Upper lobe of left lung (tissue), 6 donors: ENCODE measurements around the gene DALRD3. TPM values are rescaled to one million over a fixed set of nuclear protein-coding genes. Genes with fewer than 3 reads are reported as not detected.

Source experiments
- ATAC-seq, 2 donors: fragments of 200-7000 bp; cut with Tn5 transposase; one replicate each; pipeline ENCODE4 v1.9.1; 2022; ENCODE audit warnings: mild to moderate bottlenecking in 2 of 2, moderate library complexity in 2 of 2; ENCODE audit not compliant: low FRiP score in 2 of 2
- DNase-seq, 2 donors: peaks; one replicate each; pipeline ENCODE4 v3.0.0-alpha.2; 2019 to 2020
- H3K27ac ChIP-seq, 4 donors: fragments of 200-600 bp; sonication (generic); one replicate each; pipeline ENCODE4 v1.5.1; 2016 to 2019
- H3K27me3 ChIP-seq, 4 donors: fragments of 200-600 bp; sonication (generic); one replicate each; pipeline ENCODE4 v1.5.1; 2017 to 2019
- H3K36me3 ChIP-seq, 4 donors: fragments of 200-600 bp; sonication (generic); one replicate each; pipeline ENCODE4 v1.5.1; 2016 to 2019
- H3K4me1 ChIP-seq, 4 donors: fragments of 200-600 bp; sonication (generic); one replicate each; pipeline ENCODE4 v1.5.1; 2018 to 2019
- H3K4me3 ChIP-seq, 4 donors: fragments of 200-600 bp; sonication (generic); one replicate each; pipeline ENCODE4 v1.5.1; 2017 to 2019; ENCODE audit warnings: mild to moderate bottlenecking in 2 of 4, moderate library complexity in 1 of 4
- H3K9me3 ChIP-seq, 4 donors: fragments of 200-600 bp; sonication (generic); one replicate each; pipeline ENCODE4 v1.5.1; 2018 to 2019
- CTCF ChIP-seq, 6 experiments: fragments of 450-650 bp in 4 of 6; fragments of 200-600 bp in 2 of 6; sonication (generic) in 2 of 6; IDR thresholded peaks; one replicate each; pipeline ENCODE4 v1.5.1; 2016 to 2019; ENCODE audit warnings: antibody characterized with exemption in 6 of 6
- EP300 ChIP-seq, 4 donors: sonication (generic); formaldehyde crosslinking; IDR thresholded peaks; one replicate each; pipeline ENCODE4 v1.5.1; 2017; ENCODE audit warnings: antibody characterized with exemption in 4 of 4, control low read depth in 2 of 4
- POLR2A ChIP-seq, 4 donors: fragments of 450-650 bp; IDR thresholded peaks; one replicate each; pipeline ENCODE4 v1.5.1; 2016 to 2017; ENCODE audit warnings: antibody characterized with exemption in 4 of 4, mild to moderate bottlenecking in 2 of 4
- POLR2AphosphoS5 ChIP-seq, 2 donors: sonication (generic); formaldehyde crosslinking; IDR thresholded peaks; one replicate each; pipeline ENCODE4 v1.5.1; 2017; ENCODE audit warnings: antibody characterized with exemption in 2 of 2
- WGBS, 2 donors: methylation state at CpG; one replicate each; pipeline ENCODE4 v1.1.5; 2017 to 2018; 5-methylcytosine and 5-hydroxymethylcytosine counted together
- total RNA-seq, 6 donors: library from RNA; depleted of rRNA in 4 of 6; stranded (reverse); fragments of >200 nt in 4 of 6; gene quantifications; one replicate each; pipeline versions ENCODE4 v1.1.0 to v1.2.1, GENCODE V29; 2016 to 2021
- donor health status: DM: no; HTN: no; CAD: no; lungs with moderate emphysema.
- donor health status: DM: no; HTN: yes; CAD: no; lungs with severe emphysema.

Gene DALRD3
- total RNA-seq, 6 donors from 2014 or later, result 28.5 to 67.1 (median 35.7) TPM

GRCh38 chr3:48983096-48983495, 35.3 kb downstream of the DALRD3 start:
- H3K27me3 ChIP-seq, result no peaks in the 10 kb centered on the region
- WGBS, 2 donors, result 93 to 97% methylated on average over 4 of the region's 4 CpGs
- TF ChIP-seq EP300 (IDR thresholded peaks at IDR 0.05) (no peak), POLR2A (IDR thresholded peaks at IDR 0.05) (no peak), POLR2AphosphoS5 (IDR thresholded peaks at IDR 0.05) (no peak), CTCF (IDR thresholded peaks at IDR 0.05) (no peak)
- H3K9me3 ChIP-seq, result no peaks in the 10 kb centered on the region
- H3K4me3 ChIP-seq, result no peak overlapping the region
- DNase-seq (no peak), ATAC-seq (no peak)
- H3K4me1 ChIP-seq, result peaks cover 0 to 5% (median 1%) of the 10 kb centered on the region in 4 donors
- H3K36me3 ChIP-seq, result peaks cover 22 to 79% (median 67%) of the 10 kb centered on the region in 4 donors
- H3K27ac ChIP-seq, result no peak overlapping the region

DNA sequence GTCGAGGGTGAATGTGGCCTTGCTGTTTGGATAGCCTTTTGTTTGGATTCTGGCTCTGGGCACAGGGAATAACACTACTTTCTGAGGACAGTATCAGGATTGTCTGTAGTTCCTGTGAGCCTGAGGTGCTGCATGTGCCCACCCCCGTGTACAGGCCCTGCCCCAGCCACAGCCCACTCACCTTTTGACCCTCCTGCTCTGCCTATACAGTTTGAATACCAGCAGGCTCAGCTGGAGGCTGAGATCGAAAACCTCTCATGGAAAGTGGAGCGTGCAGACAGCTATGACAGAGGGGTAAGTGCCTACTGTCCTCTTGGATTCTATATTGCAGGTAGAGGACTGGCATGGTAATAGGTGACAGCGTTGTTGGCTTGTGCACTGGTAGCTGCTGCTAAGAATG, 35.7 kb downstream of the DALRD3 start:
- ATAC-seq (no peak), DNase-seq (no peak)
- 81 to 86% methylated on average over 5 of the region's 5 CpGs for WGBS, 2 donors
- Histone ChIP-seq H3K36me3 (peaks cover 25 to 83% (median 69%) of the 10 kb centered on the region in 4 donors), H3K4me3 (no peak overlapping the region), H3K27ac (no peak overlapping the region), H3K9me3 (no peaks in the 10 kb centered on the region), H3K27me3 (no peaks in the 10 kb centered on the region), H3K4me1 (peaks cover 0 to under 1% (median 0%) of the 10 kb centered on the region in 4 donors)
- TF ChIP-seq EP300 (IDR thresholded peaks at IDR 0.05) (no peak), POLR2A (IDR thresholded peaks at IDR 0.05) (no peak), CTCF (IDR thresholded peaks at IDR 0.05) (no peak), POLR2AphosphoS5 (IDR thresholded peaks at IDR 0.05) (no peak)

GRCh38 chr3:48982016-48982415, 36.4 kb downstream of the DALRD3 start:
- no peak overlapping the region for H3K4me3 ChIP-seq
- H3K9me3 ChIP-seq, result no peaks in the 10 kb centered on the region
- peaks cover 25 to 90% (median 75%) of the 10 kb centered on the region in 4 donors for H3K36me3 ChIP-seq
- H3K4me1 ChIP-seq, result no peaks in the 10 kb centered on the region
- TF ChIP-seq CTCF (IDR thresholded peaks at IDR 0.05) (no peak), POLR2A (IDR thresholded peaks at IDR 0.05) (no peak), EP300 (IDR thresholded peaks at IDR 0.05) (no peak), POLR2AphosphoS5 (IDR thresholded peaks at IDR 0.05) (no peak)
- ATAC-seq (no peak), DNase-seq (no peak)
- no peak overlapping the region for H3K27ac ChIP-seq
- no peaks in the 10 kb centered on the region for H3K27me3 ChIP-seq

DNA sequence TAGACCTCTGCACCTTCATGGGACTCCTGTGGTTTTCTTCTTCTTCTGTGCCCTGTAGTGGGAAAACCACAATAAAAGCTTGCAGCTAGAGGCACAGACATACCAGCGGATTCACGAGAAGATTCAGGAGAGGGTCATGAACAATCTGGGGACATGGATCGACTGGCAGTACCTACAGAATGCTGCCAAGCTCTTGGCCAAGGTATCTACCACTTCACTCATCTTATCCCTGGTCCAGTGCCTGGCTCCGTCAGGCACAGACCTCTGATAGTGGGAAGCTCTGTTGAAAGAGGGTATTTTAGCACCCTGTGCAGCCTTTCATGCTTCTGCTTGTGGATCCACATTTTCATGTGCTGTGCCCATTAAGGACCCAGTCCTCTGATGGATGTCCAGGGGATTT, 38.1 kb downstream of the DALRD3 start:
- TF ChIP-seq EP300 (IDR thresholded peaks at IDR 0.05) (no peak), POLR2AphosphoS5 (IDR thresholded peaks at IDR 0.05) (no peak), CTCF (IDR thresholded peaks at IDR 0.05) (no peak), POLR2A (IDR thresholded peaks at IDR 0.05) (no peak)
- H3K4me1 ChIP-seq, result no peaks in the 10 kb centered on the region
- no peak overlapping the region for H3K4me3 ChIP-seq
- H3K27me3 ChIP-seq, result no peaks in the 10 kb centered on the region
- no peaks in the 10 kb centered on the region for H3K9me3 ChIP-seq
- DNase-seq (no peak), ATAC-seq (no peak)
- 93 to 96% methylated on average over 4 of the region's 4 CpGs for WGBS, 2 donors
- H3K27ac ChIP-seq, result no peak overlapping the region
- H3K36me3 ChIP-seq, result peaks cover 38 to 96% (median 80%) of the 10 kb centered on the region in 4 donors

GRCh38 chr3:48979451-48979850, 38.9 kb downstream of the DALRD3 start:
- 95 to 96% methylated on average over 3 of the region's 3 CpGs for WGBS, 2 donors
- no peak overlapping the region for H3K27ac ChIP-seq
- no peaks in the 10 kb centered on the region for H3K4me1 ChIP-seq
- no peak for ATAC-seq
- H3K9me3 ChIP-seq, result no peaks in the 10 kb centered on the region
- peaks cover 42 to 97% (median 81%) of the 10 kb centered on the region in 4 donors for H3K36me3 ChIP-seq
- TF ChIP-seq CTCF (IDR thresholded peaks at IDR 0.05) (no peak), EP300 (IDR thresholded peaks at IDR 0.05) (no peak), POLR2AphosphoS5 (IDR thresholded peaks at IDR 0.05) (no peak), POLR2A (IDR thresholded peaks at IDR 0.05) (no peak)
- H3K4me3 ChIP-seq, result no peak overlapping the region
- no peaks in the 10 kb centered on the region for H3K27me3 ChIP-seq
- no peak for DNase-seq
